K562 (cell line): ENCODE data around the gene DIAPH3. TPM values are rescaled to one million over a fixed set of nuclear protein-coding genes. Genes with fewer than 3 reads are reported as not detected.

ENCODE experiments used
- ATAC-seq: fragments of 200-7000 bp; cut with Tn5 transposase; 3 replicates; pipeline ENCODE4 v1.9.1; 2020; ENCODE audit warnings: moderate library complexity
- BruUV-seq: library from RNA; stranded (reverse); fragments of 400-500 nt; replicated peaks from 2 replicates; lab custom pipeline; 2021; lab: Mats Ljungman, UMichigan
- CTCF ChIA-PET: fragments of 300-600 bp; formaldehyde crosslinking; extraction: SDS; loops from one replicate; lab custom pipeline; 2021; ENCODE audit warnings: low intra/inter-chr PET ratio; lab: Yijun Ruan, JAX
- POLR2A ChIA-PET: fragments of 300-600, 350-650 bp; sonication (Branson Sonifier 250); formaldehyde crosslinking; extraction: SDS; loops from one replicate; lab custom pipeline; 2021; ENCODE audit warnings: antibody characterized with exemption, inconsistent platforms; lab: Yijun Ruan, JAX
- DNase-seq, 4 experiments: peaks; one replicate each; pipeline versions ENCODE4 v3.0.0 to v3.0.0-alpha.2; 2011 to 2018; ENCODE audit warnings: low spot score in 3 of 4, mixed read lengths in 3 of 4; ENCODE audit errors: extremely low read depth in 1 of 4
- FAIRE-seq: peaks from 2 replicates; lab custom pipeline; 2011; peaks lifted over from hg19 to GRCh38; lab: Jason Lieb, UNC
- H2AFZ ChIP-seq: 2 replicates; pipeline ENCODE4 v1.6.0; 2011; ENCODE audit warnings: low read depth, low read length, control low read depth, inconsistent platforms
- H3K27ac ChIP-seq: fragments of 200-600 bp; 3 replicates; pipeline ENCODE4 v1.8.0; 2011; ENCODE audit warnings: low read depth, mild to moderate bottlenecking, control low read depth, inconsistent platforms, low read length, moderate library complexity, mixed read lengths; ENCODE audit errors: extremely low read depth
- H3K27me3 ChIP-seq, 2 experiments: fragments of 300-600 bp in 1 of 2; 2 replicates in 1 of 2; 3 replicates in 1 of 2; pipeline versions ENCODE4 v1.6.0 to v1.8.0; 2011; ENCODE audit warnings: inconsistent platforms in 2 of 2, low read length in 2 of 2, mild to moderate bottlenecking in 1 of 2, mixed read lengths in 1 of 2, moderate library complexity in 1 of 2; ENCODE audit not compliant: control insufficient read depth in 2 of 2, insufficient read depth in 2 of 2
- H3K36me3 ChIP-seq: fragments of 300-600 bp; 3 replicates; pipeline ENCODE4 v1.8.0; 2011; ENCODE audit warnings: mild to moderate bottlenecking, low read length, inconsistent platforms; ENCODE audit not compliant: control insufficient read depth, insufficient read depth
- H3K4me1 ChIP-seq, 2 experiments: fragments of 200-600 bp in 1 of 2; replicated peaks in 1 of 2; 2 replicates in 1 of 2; 3 replicates in 1 of 2; pipeline versions ENCODE4 v1.5.1 to v1.8.0; 2011; ENCODE audit warnings: inconsistent platforms in 2 of 2, low read length in 2 of 2, mild to moderate bottlenecking in 1 of 2, mixed read lengths in 1 of 2, moderate library complexity in 1 of 2; ENCODE audit not compliant: control insufficient read depth in 2 of 2, insufficient read depth in 2 of 2
- H3K4me2 ChIP-seq: 2 replicates; pipeline ENCODE4 v1.6.1; 2011; ENCODE audit warnings: low read length, control low read depth, inconsistent platforms, mixed read lengths; ENCODE audit not compliant: insufficient read depth
- H3K4me3 ChIP-seq: fragments of 200-600 bp; sonication (generic), shearing (Covaris generic); 2 replicates; pipeline ENCODE4 v1.5.1; 2016; ENCODE audit warnings: control low read depth, inconsistent platforms
- H3K79me2 ChIP-seq: fragments of 200-600 bp; 3 replicates; pipeline ENCODE4 v1.8.0; 2011; ENCODE audit warnings: low read length, inconsistent platforms; ENCODE audit not compliant: control insufficient read depth, insufficient read depth
- H3K9ac ChIP-seq, 2 experiments: 2 replicates each; pipeline versions ENCODE4 v1.6.0 to v1.6.1; 2011; ENCODE audit warnings: low read depth in 2 of 2, low read length in 2 of 2, control low read depth in 1 of 2, inconsistent platforms in 1 of 2, mild to moderate bottlenecking in 1 of 2, mixed read lengths in 1 of 2; ENCODE audit not compliant: insufficient read depth in 1 of 2
- H3K9me1 ChIP-seq: one replicate; pipeline ENCODE4 v1.6.0; 2011; ENCODE audit warnings: inconsistent platforms, mild to moderate bottlenecking, low read length, moderate library complexity; ENCODE audit not compliant: control insufficient read depth, insufficient read depth
- H3K9me3 ChIP-seq: replicated peaks from 2 replicates; pipeline ENCODE4 v1.5.1; 2011; ENCODE audit warnings: low read depth, low read length, inconsistent platforms; ENCODE audit not compliant: control insufficient read depth, insufficient read depth
- H4K20me1 ChIP-seq: replicated peaks from 2 replicates; pipeline ENCODE4 v1.6.1; 2011; ENCODE audit warnings: low read length, inconsistent platforms, mixed read lengths; ENCODE audit not compliant: control insufficient read depth, insufficient read depth
- CCAR2 ChIP-seq: fragments of 200-400 bp; formaldehyde crosslinking; IDR thresholded peaks from 2 replicates; pipeline ENCODE4 v1.6.1; 2017; ENCODE audit warnings: mild to moderate bottlenecking, low read depth, low read length
- CREB5 ChIP-seq: fragments of 250-450 bp; sonication (Bioruptor Pico); IDR thresholded peaks from 2 replicates; pipeline ENCODE4 v1.5.0; 2020; ENCODE audit warnings: mild to moderate bottlenecking
- KDM2B ChIP-seq: fragments of 250-450 bp; sonication (Bioruptor Pico); IDR thresholded peaks from 2 replicates; pipeline ENCODE4 v1.8.0; 2021; ENCODE audit warnings: mild to moderate bottlenecking, moderate library complexity
- KLF10 ChIP-seq: fragments of 250-450 bp; sonication (Bioruptor Pico); IDR thresholded peaks from 2 replicates; pipeline ENCODE4 v1.6.1; 2021; ENCODE audit warnings: matching md5 sums
- SAFB ChIP-seq: fragments of 200-400 bp; formaldehyde crosslinking; IDR thresholded peaks from 2 replicates; pipeline ENCODE4 v1.6.1; 2017; ENCODE audit warnings: low read depth, low read length, borderline replicate concordance
- STAT5B ChIP-seq: fragments of 250-450 bp; sonication (Bioruptor Pico); IDR thresholded peaks from 2 replicates; pipeline ENCODE4 v1.8.0; 2021; ENCODE audit warnings: mild to moderate bottlenecking, inconsistent platforms
- WGBS: fragments of 100-300 bp; shearing (Covaris generic); methylation state at CpG from one replicate; pipeline ENCODE4 v1.1.6; 2016; ENCODE audit warnings: low coverage, mixed read lengths; ENCODE audit not compliant: insufficient coverage; ENCODE audit errors: missing lambda C conversion rate; 5-methylcytosine and 5-hydroxymethylcytosine counted together
- in situ Hi-C: fragments of 300-500 bp; cut with MboI; formaldehyde crosslinking; loops from 4 replicates; pipeline ENCODE4 v1.15.0; 2018; ENCODE audit warnings: inconsistent platforms, mixed read lengths
- intact Hi-C: fragments of 100-400 bp; cut with micrococcal nuclease; formaldehyde crosslinking; loops from 2 replicates; pipeline ENCODE4 v1.14.2; 2022
- polyA plus RNA-seq, 8 experiments: library from polyadenylated mRNA; depleted of rRNA in 4 of 8; stranded (reverse) in 5 of 8; unstranded in 3 of 8; fragments of >200 nt; fragmentation: Nextera tagmentation in 2 of 8; fragmentation: Illumina TruSeq in 1 of 8; extraction: Ambion mirVana in 2 of 8; extraction: Trizol in 1 of 8; gene quantifications; 2 replicates each; pipeline versions ENCODE4 v1.2.1 to v1.2.3, GENCODE V29; 2011 to 2014; ENCODE audit warnings: inconsistent platforms in 1 of 8, missing spikeins in 1 of 8
- total RNA-seq, 7 experiments: library from RNA; depleted of rRNA in 6 of 7; stranded (reverse); fragments of >200 nt in 6 of 7; fragmentation: Illumina TruSeq in 2 of 7; extraction: Trizol in 2 of 7; gene quantifications; 2 replicates each; pipeline versions ENCODE4 v1.2.1 to v1.2.3, GENCODE V29; 2011 to 2021; ENCODE audit warnings: low replicate concordance in 1 of 7
- TF ChIP-seq, protein P1 (sequence below): fragments of 250-450 bp; sonication (Bioruptor Pico); IDR thresholded peaks from 2 replicates; pipeline ENCODE4 v1.4.0; 2020; ENCODE audit warnings: mild to moderate bottlenecking, moderate library complexity

DIAPH3 gene
- total and polyA plus RNA-seq, 9 of the 15 experiments (the other 6 are each of a cell fraction or from before 2014, with no cell fraction given): 9.0 to 18.7 (median 14.7) TPM

DNA sequence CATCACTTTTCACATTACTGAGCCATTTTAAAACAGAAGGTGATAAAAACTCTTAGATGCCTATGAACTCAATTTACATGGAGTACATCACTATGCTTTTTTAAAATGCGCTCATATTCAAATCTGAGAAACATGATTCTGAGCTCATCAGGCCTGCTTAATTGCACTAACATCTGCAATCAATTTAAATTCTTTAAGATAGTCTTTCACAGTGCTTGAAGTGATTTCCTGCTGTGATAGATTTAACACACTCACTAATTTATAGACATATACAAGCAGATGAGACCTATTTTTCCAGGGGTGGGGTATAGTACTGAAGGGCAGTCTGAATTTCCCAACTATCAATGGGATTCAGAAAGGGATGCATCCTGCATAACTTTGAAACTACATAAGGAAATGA is 82.9 kb downstream of the DIAPH3 start (continued):
- TF ChIP-seq CREB5 (no peak), STAT5B (CRISPR knock-in tag) (no peak), SAFB (no peak)
- TF ChIP-seq, protein P1, sequence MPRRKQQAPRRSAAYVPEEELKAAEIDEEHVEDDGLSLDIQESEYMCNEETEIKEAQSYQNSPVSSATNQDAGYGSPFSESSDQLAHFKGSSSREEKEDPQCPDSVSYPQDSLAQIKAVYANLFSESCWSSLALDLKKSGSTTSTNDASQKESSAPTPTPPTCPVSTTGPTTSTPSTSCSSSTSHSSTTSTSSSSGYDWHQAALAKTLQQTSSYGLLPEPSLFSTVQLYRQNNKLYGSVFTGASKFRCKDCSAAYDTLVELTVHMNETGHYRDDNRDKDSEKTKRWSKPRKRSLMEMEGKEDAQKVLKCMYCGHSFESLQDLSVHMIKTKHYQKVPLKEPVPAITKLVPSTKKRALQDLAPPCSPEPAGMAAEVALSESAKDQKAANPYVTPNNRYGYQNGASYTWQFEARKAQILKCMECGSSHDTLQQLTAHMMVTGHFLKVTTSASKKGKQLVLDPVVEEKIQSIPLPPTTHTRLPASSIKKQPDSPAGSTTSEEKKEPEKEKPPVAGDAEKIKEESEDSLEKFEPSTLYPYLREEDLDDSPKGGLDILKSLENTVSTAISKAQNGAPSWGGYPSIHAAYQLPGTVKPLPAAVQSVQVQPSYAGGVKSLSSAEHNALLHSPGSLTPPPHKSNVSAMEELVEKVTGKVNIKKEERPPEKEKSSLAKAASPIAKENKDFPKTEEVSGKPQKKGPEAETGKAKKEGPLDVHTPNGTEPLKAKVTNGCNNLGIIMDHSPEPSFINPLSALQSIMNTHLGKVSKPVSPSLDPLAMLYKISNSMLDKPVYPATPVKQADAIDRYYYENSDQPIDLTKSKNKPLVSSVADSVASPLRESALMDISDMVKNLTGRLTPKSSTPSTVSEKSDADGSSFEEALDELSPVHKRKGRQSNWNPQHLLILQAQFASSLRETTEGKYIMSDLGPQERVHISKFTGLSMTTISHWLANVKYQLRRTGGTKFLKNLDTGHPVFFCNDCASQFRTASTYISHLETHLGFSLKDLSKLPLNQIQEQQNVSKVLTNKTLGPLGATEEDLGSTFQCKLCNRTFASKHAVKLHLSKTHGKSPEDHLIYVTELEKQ (CRISPR knock-in tag): no peak

DNA sequence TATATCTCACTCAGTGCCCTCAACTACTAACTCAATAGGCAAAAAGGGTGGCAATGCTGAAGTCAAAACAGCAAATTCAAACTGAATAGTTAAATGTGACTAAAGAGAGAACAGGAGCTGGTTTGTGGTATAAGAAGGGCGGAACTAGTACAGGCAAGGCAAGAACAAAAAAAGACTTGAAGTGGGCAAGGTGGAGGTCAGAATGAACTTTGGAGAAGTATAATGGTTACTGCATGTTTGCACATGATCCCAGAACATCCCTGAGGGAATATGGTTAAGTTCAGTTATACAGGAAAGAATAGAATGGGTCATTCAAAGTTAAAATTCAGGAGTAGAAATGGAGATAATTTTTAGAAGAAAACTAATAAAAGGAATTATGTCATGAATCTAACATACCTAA is 85.5 kb downstream of the DIAPH3 start:
- Histone ChIP-seq H3K27me3 (no peaks in the 10 kb centered on the region), H2AFZ (no peak overlapping the region), H3K4me2 (no peak overlapping the region), H3K27ac (no peak overlapping the region), H3K9ac (no peak overlapping the region), H4K20me1 (no peaks in the 10 kb centered on the region), H3K4me3 (no peak overlapping the region), H3K36me3 (no peaks in the 10 kb centered on the region; the same call in 2 of the 3 replicates), H3K79me2 (no peaks in the 10 kb centered on the region), H3K9me3 (no peaks in the 10 kb centered on the region), H3K9me1 (no peaks in the 10 kb centered on the region), H3K4me1 (no peaks in the 10 kb centered on the region)
- POLR2A ChIA-PET: no interaction called here
- WGBS: 92% methylated on average over 1 of the region's 1 CpG
- no TSS peak for BruUV-seq
- intact Hi-C loops (no loop called here), in situ Hi-C loops (no loop called here)
- no peak for TF ChIP-seq CCAR2
- TF ChIP-seq KDM2B (CRISPR knock-in tag): no peak
- no peak for TF ChIP-seq KLF10 (CRISPR knock-in tag)
- CTCF ChIA-PET: no interaction called here
- DNase-seq (no peak), FAIRE-seq (no peak), ATAC-seq (no peak)
